KOPT-K1 (cell line): ENCODE data around the gene ZBTB7B.
A peak's percentile ranks its signal among the peaks of the same experiment; 100 is the strongest.

Source experiments
- H3K27ac ChIP-seq: fragments of 200-600 bp; sonication (generic); 2 replicates; pipeline ENCODE4 v1.5.1; 2016; ENCODE audit warnings: antibody characterized with exemption, mild to moderate bottlenecking, low read depth, low read length; ENCODE audit not compliant: poor library complexity, severe bottlenecking
- H3K36me3 ChIP-seq: fragments of 200-600 bp; sonication (generic); 2 replicates; pipeline ENCODE4 v1.5.1; 2017; ENCODE audit warnings: antibody characterized with exemption, mild to moderate bottlenecking, low read length, moderate library complexity; ENCODE audit not compliant: insufficient read depth
- H3K9me3 ChIP-seq: fragments of 200-600 bp; sonication (generic); 2 replicates; pipeline ENCODE4 v1.5.1; 2017; ENCODE audit warnings: antibody characterized with exemption, low read length, mild to moderate bottlenecking; ENCODE audit not compliant: insufficient read depth, poor library complexity, severe bottlenecking

Gene ZBTB7B

GRCh38 chr1:155002464-155003226 lies at the start of gene ZBTB7B:
Gene ZBTB7B (plus strand): TSS chr1:155002802. CDS start chr1:155014661, 11,859 bp downstream.
- H3K27ac ChIP-seq: no peak within 1 kb of the TSS
- no peaks in the 10 kb centered on the region for H3K9me3 ChIP-seq
- H3K36me3 ChIP-seq: no peaks in the 10 kb centered on the region

GRCh38 chr1:154953611-154954038 lies 49.0 kb upstream of the ZBTB7B start:
- peaks cover 22% of the 10 kb centered on the region for H3K36me3 ChIP-seq
- peak overlapping the region; percentile 94 for H3K27ac ChIP-seq
- no peaks in the 10 kb centered on the region for H3K9me3 ChIP-seq

GRCh38 chr1:154954541-154954940 lies 48.1 kb upstream of the ZBTB7B start:
- Histone ChIP-seq H3K27ac (peak overlapping the region; percentile 94), H3K9me3 (no peaks in the 10 kb centered on the region), H3K36me3 (peaks cover 29% of the 10 kb centered on the region)

GRCh38 chr1:154955039-154955717 lies 47.4 kb upstream of the ZBTB7B start:
- no peaks in the 10 kb centered on the region for H3K9me3 ChIP-seq
- peaks cover 32% of the 10 kb centered on the region for H3K36me3 ChIP-seq
- peak overlapping the region; percentile 94 for H3K27ac ChIP-seq

- H3K36me3 ChIP-seq: peaks cover 26% of the 10 kb centered on the region
- H3K9me3 ChIP-seq: no peaks in the 10 kb centered on the region
- H3K27ac ChIP-seq: peak within 1 kb of the TSS; percentile 94
These were observed 46.7 kb upstream of the ZBTB7B start, which contains the start of gene PBXIP1 for GRCh38 chr1:154955718-154956543. Gene PBXIP1 (minus strand): TSS chr1:154956099. CDS start chr1:154953721, 2,378 bp downstream.

- H3K36me3 ChIP-seq: peaks cover 23% of the 10 kb centered on the region
- peak overlapping the region; percentile 94 for H3K27ac ChIP-seq
- no peaks in the 10 kb centered on the region for H3K9me3 ChIP-seq
These were observed 46.1 kb upstream of the ZBTB7B start for GRCh38 chr1:154956544-154956941.

- H3K36me3 ChIP-seq: peaks cover 23% of the 10 kb centered on the region
- H3K27ac ChIP-seq: peak overlapping the region; percentile 94
- no peaks in the 10 kb centered on the region for H3K9me3 ChIP-seq
These were observed 45.4 kb upstream of the ZBTB7B start for GRCh38 chr1:154957091-154957657.

GRCh38 chr1:154958036-154958435 lies 44.6 kb upstream of the ZBTB7B start:
- Histone ChIP-seq H3K9me3 (no peaks in the 10 kb centered on the region), H3K36me3 (peaks cover 27% of the 10 kb centered on the region), H3K27ac (no peak overlapping the region)

- Histone ChIP-seq H3K36me3 (peaks cover 35% of the 10 kb centered on the region), H3K27ac (no peak overlapping the region), H3K9me3 (no peaks in the 10 kb centered on the region)
These were observed 43.7 kb upstream of the ZBTB7B start for GRCh38 chr1:154958681-154959425.

GRCh38 chr1:154959426-154959780 lies 43.2 kb upstream of the ZBTB7B start:
- Histone ChIP-seq H3K9me3 (no peaks in the 10 kb centered on the region), H3K36me3 (peaks cover 40% of the 10 kb centered on the region), H3K27ac (no peak overlapping the region)

GRCh38 chr1:154960446-154961136 lies 42.0 kb upstream of the ZBTB7B start:
- peaks cover 52% of the 10 kb centered on the region for H3K36me3 ChIP-seq
- H3K27ac ChIP-seq: peak overlapping the region; percentile 97

GRCh38 chr1:154961207-154962155 lies 41.1 kb upstream of the ZBTB7B start, which contains the start of gene PYGO2:
Gene PYGO2 (minus strand): TSS chr1:154961782. CDS start chr1:154961576, 206 bp downstream.
- peaks cover 61% of the 10 kb centered on the region for H3K36me3 ChIP-seq
- no peaks in the 10 kb centered on the region for H3K9me3 ChIP-seq
- peak within 1 kb of the TSS; percentile 97 for H3K27ac ChIP-seq

More at GRCh38 chr1:154960446-154961136, 42.0 kb upstream of the ZBTB7B start:
- H3K9me3 ChIP-seq: no peaks in the 10 kb centered on the region
